ENCODE data around the gene GATAD2A. TPM values are rescaled to one million over a fixed set of nuclear protein-coding genes. Genes with fewer than 3 reads are reported as not detected.
"Not testable (repeated sequence)": the region's sequence is repeated elsewhere in the genome, so short reads cannot be mapped to it uniquely, and the experiment has no call there.

The GATAD2A gene
- total and polyA plus RNA-seq, 9 of the 15 experiments (the other 6 are each of a cell fraction or from before 2014, with no cell fraction given): 2.4 to 226 (median 44.2) TPM

DNA sequence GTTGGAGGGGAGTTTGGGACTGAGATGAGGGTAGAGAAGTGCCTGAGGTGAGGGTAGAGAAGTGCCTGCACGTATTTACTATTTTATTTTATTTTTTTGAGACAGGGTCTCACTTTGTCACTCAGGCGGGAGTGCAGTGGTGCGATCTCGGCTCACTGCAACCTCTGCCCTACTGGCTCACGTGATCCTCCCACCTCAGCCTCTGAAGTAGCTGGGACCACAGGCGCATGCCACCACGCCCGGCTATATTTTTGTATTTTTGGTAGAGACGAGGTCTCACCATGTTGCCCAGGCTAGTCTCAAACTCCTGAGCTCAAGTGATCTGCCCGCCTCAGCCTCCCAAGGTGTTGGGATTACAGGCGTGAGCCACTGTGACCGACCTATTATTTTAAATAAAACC is 15.8 kb upstream of the GATAD2A start (continued):
- TF ChIP-seq TOE1 (IDR thresholded peaks at IDR 0.05; ENCODE audit: borderline replicate concordance) (peak; percentile 63; the same call in 1 of the 2 replicates), NR2C1 (IDR thresholded peaks at IDR 0.05) (0 out of 2 replicates have a peak, but pooled peaks have one; percentile 21), BHLHE40 (IDR thresholded peaks at IDR 0.05; ENCODE audit: low read length) (peak; percentile 66)
- TF ChIP-seq TOE1 (CRISPR knock-in tag; IDR thresholded peaks at IDR 0.05; ENCODE audit: borderline replicate concordance, low read depth); NR2C1 (tag; IDR thresholded peaks at IDR 0.05): not testable (repeated sequence)
- TF ChIP-seq, protein P1, sequence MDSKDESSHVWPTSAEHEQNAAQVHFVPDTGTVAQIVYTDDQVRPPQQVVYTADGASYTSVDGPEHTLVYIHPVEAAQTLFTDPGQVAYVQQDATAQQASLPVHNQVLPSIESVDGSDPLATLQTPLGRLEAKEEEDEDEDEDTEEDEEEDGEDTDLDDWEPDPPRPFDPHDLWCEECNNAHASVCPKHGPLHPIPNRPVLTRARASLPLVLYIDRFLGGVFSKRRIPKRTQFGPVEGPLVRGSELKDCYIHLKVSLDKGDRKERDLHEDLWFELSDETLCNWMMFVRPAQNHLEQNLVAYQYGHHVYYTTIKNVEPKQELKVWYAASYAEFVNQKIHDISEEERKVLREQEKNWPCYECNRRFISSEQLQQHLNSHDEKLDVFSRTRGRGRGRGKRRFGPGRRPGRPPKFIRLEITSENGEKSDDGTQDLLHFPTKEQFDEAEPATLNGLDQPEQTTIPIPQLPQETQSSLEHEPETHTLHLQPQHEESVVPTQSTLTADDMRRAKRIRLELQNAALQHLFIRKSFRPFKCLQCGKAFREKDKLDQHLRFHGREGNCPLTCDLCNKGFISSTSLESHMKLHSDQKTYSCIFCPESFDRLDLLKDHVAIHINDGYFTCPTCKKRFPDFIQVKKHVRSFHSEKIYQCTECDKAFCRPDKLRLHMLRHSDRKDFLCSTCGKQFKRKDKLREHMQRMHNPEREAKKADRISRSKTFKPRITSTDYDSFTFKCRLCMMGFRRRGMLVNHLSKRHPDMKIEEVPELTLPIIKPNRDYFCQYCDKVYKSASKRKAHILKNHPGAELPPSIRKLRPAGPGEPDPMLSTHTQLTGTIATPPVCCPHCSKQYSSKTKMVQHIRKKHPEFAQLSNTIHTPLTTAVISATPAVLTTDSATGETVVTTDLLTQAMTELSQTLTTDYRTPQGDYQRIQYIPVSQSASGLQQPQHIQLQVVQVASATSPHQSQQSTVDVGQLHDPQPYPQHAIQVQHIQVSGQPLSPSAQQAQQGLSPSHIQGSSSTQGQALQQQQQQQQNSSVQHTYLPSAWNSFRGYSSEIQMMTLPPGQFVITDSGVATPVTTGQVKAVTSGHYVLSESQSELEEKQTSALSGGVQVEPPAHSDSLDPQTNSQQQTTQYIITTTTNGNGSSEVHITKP (IDR thresholded peaks at IDR 0.05; ENCODE audit: partially characterized antibody): peak; percentile 44
- TF ChIP-seq, protein P2, sequence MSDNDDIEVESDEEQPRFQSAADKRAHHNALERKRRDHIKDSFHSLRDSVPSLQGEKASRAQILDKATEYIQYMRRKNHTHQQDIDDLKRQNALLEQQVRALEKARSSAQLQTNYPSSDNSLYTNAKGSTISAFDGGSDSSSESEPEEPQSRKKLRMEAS (CRISPR knock-in tag; IDR thresholded peaks at IDR 0.05): peak; percentile 71
- TF ChIP-seq, protein P3, sequence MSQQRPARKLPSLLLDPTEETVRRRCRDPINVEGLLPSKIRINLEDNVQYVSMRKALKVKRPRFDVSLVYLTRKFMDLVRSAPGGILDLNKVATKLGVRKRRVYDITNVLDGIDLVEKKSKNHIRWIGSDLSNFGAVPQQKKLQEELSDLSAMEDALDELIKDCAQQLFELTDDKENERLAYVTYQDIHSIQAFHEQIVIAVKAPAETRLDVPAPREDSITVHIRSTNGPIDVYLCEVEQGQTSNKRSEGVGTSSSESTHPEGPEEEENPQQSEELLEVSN (IDR thresholded peaks at IDR 0.05; ENCODE audit: borderline replicate concordance in 1 of 2, extremely low read depth in 1 of 2, insufficient read depth in 1 of 2, insufficient read length in 1 of 2, low read depth in 1 of 2, low read length in 1 of 2, poor library complexity in 1 of 2, severe bottlenecking in 1 of 2): peak in 1 of 2 experiments; percentile 48
- TF ChIP-seq, protein P4, sequence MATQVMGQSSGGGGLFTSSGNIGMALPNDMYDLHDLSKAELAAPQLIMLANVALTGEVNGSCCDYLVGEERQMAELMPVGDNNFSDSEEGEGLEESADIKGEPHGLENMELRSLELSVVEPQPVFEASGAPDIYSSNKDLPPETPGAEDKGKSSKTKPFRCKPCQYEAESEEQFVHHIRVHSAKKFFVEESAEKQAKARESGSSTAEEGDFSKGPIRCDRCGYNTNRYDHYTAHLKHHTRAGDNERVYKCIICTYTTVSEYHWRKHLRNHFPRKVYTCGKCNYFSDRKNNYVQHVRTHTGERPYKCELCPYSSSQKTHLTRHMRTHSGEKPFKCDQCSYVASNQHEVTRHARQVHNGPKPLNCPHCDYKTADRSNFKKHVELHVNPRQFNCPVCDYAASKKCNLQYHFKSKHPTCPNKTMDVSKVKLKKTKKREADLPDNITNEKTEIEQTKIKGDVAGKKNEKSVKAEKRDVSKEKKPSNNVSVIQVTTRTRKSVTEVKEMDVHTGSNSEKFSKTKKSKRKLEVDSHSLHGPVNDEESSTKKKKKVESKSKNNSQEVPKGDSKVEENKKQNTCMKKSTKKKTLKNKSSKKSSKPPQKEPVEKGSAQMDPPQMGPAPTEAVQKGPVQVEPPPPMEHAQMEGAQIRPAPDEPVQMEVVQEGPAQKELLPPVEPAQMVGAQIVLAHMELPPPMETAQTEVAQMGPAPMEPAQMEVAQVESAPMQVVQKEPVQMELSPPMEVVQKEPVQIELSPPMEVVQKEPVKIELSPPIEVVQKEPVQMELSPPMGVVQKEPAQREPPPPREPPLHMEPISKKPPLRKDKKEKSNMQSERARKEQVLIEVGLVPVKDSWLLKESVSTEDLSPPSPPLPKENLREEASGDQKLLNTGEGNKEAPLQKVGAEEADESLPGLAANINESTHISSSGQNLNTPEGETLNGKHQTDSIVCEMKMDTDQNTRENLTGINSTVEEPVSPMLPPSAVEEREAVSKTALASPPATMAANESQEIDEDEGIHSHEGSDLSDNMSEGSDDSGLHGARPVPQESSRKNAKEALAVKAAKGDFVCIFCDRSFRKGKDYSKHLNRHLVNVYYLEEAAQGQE (IDR thresholded peaks at IDR 0.05; ENCODE audit: borderline replicate concordance): 0 out of 2 replicates have a peak, but pooled peaks have one; percentile 8
- TF ChIP-seq, protein P4 (CRISPR knock-in tag; IDR thresholded peaks at IDR 0.05; ENCODE audit: low read depth): not testable (repeated sequence)
- TF ChIP-seq, protein P5, sequence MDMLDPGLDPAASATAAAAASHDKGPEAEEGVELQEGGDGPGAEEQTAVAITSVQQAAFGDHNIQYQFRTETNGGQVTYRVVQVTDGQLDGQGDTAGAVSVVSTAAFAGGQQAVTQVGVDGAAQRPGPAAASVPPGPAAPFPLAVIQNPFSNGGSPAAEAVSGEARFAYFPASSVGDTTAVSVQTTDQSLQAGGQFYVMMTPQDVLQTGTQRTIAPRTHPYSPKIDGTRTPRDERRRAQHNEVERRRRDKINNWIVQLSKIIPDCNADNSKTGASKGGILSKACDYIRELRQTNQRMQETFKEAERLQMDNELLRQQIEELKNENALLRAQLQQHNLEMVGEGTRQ (CRISPR knock-in tag; IDR thresholded peaks at IDR 0.05): peak; percentile 75
